GM21390 (cell line): ENCODE results near the gene MSRB1.

Experiments used
- ATAC-seq: cut with Tn5 transposase; IDR thresholded peaks from one replicate; pipeline ENCODE4 v1.9.1; 2021; ENCODE audit not compliant: unreplicated experiment

The MSRB1 gene

DNA sequence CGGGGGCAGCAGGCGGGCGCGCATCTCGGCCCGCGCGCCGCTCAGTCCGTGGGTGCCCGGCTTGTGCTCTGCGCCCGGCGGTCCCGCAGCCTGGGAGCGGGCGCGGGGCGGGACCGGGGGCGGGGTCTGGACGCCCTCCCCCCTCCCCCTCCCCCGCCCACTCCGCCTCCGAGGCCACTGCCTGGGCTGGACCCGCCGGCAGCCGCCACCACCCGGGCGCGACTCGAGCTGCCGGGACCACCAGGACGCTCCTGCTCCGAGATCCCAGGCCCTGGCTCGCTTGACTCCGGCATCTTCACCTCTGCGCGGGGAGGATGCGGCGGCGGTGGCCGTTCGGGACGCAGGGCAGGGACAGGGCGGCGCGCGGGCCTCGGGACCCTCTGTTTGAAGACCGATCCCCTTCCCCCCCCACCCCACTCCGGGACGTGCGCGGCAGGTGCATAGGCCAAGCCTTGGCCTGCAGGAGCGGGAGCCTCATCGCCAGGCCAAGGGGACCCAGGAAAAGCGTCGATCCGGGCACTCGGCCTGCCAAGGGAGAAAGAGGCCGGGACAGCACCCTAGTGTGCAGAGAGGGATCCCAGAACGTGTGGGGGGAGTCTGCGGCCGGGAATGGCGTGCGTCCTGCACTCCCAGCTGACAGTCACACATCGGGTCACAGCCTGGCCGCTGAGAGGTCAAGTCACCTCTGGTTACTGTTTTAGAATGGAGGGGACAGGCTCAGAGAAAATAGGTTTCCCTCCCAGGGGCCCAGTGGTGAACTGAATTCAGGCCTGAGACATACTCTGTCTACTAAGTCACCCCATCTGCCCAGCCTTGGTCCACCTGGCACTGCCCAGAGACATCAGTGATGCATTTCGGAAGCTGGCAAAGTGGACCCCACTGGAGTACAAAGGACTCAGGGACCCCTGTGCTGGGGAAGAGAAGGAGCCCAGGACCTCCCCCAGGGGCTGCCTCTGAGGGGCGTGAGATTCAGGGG lies 24.4 kb downstream of the MSRB1 start, which contains the start of gene HS3ST6:
TSS of gene HS3ST6 (minus strand) at position 65 of the 976 bp plus-strand sequence. CDS start 92 bp downstream, outside the sequence.
- ATAC-seq, result no peak

- ATAC-seq, result no peak
Measured at GRCh38 chr16:1917665-1918350, 25.2 kb downstream of the MSRB1 start.

- no peak for ATAC-seq
Measured at GRCh38 chr16:1917056-1917664, 25.8 kb downstream of the MSRB1 start.

- no peak for ATAC-seq
Measured at GRCh38 chr16:1916640-1916990, 26.4 kb downstream of the MSRB1 start.

DNA sequence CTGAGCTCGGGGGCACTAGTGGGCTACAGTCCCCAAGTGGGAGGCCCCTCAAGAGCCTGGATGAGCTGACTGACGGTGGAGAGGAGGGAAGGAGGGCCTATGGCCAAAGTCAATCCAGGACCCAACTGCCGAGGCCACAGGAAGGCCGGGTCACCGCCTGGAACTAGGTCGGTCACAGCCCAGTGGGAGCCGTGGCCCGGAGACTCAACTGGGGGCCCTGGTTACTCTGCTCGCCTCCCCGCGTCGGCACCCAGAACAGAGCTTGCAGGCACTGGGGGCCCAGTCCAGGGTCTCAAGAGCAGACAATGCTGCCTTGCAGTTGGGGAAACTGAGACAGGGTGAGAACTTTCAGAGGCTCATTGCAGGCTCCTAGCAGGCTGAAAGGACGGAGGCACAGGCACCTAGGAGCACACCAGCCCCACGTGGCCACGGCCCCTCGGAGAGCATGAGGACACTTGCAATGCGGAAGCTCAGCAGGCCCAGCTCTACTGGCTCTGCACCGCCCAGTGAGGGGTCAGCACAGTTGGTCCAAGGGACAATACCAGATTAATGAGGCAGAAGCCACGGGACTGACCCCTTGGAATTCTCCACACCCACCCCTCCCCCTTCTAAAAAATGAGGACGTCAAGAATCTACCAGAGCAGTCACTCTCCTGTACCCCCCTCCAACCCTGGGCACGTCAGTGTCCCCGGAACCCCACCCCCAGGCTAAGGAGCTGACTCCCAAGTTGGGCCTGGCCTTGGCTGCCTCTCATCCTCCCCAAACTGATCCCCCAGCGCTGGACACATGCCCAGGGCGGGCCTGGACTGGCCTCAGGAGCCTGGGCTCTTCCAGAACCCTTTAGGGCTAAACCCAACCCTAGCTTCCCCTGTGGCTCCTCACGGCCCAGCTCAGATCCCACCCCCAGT lies 27.0 kb downstream of the MSRB1 start:
- ATAC-seq, result no peak

GRCh38 chr16:1914988-1915387 lies 28.0 kb downstream of the MSRB1 start:
- ATAC-seq, result no peak

DNA sequence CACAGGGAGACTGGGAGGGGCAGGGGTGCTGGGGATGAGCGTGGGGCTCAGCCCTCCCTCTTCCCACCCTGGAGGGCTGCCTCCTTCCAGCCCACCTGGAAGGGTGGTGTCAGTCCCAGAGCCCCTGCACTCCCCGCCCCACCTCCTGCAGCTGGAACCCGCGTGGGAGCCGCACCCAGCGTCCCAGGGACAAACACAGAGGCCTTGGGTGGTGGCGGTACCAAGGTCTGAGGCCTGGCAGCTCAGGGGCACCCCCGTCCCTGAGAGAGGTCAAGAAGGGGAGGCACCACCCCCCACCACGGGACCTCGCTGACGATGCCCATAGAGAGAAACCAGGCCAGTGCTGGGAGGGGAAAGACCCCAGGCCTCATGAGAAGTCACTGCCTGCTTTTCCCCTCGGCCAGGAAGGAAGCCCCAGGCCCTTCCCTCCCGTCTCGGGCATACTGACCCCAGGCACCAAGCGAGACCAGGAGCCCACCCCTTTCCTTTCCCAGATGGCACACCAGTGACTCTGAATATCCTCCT lies 28.9 kb downstream of the MSRB1 start:
- no peak for ATAC-seq

GRCh38 chr16:1913327-1914083 lies 29.5 kb downstream of the MSRB1 start:
- ATAC-seq, result no peak

DNA sequence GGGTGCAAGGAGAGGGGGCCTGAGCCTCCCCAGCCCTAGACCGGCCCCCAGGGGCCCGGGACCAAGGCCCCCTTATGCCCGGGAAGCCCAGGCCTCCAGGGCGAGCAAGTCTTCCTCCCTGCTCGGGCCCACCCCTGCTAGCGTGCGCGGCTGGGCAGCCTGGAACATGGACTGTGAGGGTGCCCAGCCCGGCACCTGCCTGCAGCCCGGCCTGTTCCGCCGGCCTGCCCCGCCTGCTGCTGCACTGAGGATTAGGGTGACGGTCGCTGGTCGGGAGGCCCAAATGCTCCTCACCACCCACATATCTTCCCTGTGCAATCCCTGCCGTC lies 30.8 kb downstream of the MSRB1 start:
- ATAC-seq, result no peak

- no peak for ATAC-seq
Measured at GRCh38 chr16:1911467-1912214, 31.4 kb downstream of the MSRB1 start.

GRCh38 chr16:1909561-1910231 lies 33.3 kb downstream of the MSRB1 start:
- ATAC-seq, result no peak

GRCh38 chr16:1908983-1909382 lies 34.0 kb downstream of the MSRB1 start:
- ATAC-seq, result no peak

DNA sequence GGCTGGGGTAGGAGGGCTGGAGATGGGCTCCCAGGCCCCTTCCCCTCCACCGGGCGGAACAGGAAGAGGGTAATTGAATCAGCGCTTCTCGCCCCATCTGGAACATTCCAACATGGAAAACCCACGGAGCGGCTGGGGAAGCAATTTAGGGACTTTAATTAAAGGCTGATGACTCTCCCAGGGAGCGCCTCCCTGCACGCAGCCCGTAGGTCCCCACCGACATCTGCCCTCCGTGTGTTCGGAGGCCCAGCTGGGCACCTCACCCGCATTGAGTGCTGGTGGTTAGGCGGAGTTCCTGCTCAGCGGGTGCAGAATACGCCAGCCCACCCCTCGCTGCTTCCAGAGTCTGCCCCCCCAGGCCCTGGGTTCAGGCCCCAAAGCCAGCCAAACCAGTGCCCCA lies 34.8 kb downstream of the MSRB1 start:
- no peak for ATAC-seq

GRCh38 chr16:1907226-1907860 lies 35.7 kb downstream of the MSRB1 start:
- no peak for ATAC-seq

- no peak for ATAC-seq
Measured at GRCh38 chr16:1906846-1907165, 36.2 kb downstream of the MSRB1 start.

DNA sequence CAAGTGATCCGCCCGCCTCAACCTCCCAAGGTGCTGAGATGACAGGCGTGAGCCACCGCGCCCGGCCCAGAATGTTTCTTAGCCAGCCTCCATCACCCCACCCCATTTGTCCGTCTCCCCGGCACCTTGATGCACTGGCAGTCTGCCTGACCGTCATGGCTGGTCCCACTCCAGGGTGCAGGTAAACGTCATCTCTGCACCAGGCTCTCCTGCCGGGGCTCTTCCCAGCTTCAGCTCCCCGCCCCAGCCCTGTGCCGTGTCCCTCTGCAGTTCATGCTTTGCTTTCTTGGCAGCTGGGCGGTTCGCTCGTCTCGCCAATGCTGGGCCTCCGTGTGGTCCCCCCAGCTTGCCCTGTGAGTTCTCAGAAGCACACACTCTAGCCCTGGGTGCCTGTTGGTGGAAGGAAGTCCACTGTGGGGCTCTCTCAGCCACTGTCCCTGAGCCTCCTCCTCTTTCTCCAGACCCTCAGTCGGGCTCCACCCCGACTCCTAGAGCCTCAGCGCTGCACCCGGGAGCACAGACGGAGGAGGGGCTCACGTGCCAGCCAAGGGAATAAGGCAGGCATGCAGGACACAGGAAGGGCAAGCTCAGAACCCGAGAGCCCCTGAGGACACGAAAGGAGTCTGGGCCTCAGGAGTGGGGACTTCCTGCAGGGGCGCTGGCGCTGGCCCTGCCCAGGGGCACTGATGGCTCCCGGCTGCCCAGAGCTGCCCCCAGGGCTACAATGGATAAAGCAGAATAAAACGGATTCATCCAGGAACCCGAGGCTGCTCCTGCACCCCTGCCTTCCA lies 36.7 kb downstream of the MSRB1 start:
- ATAC-seq, result no peak
